Upper lobe of left lung (tissue), 4 donors: ENCODE measurements around the gene ARHGAP31.

ENCODE experiments used
- CTCF ChIP-seq, 6 experiments: fragments of 450-650 bp in 4 of 6; fragments of 200-600 bp in 2 of 6; sonication (generic) in 2 of 6; IDR thresholded peaks; one replicate each; pipeline ENCODE4 v1.5.1; 2016 to 2019; ENCODE audit warnings: antibody characterized with exemption in 6 of 6
- POLR2A ChIP-seq, 4 donors: fragments of 450-650 bp; IDR thresholded peaks; one replicate each; pipeline ENCODE4 v1.5.1; 2016 to 2017; ENCODE audit warnings: antibody characterized with exemption in 4 of 4, mild to moderate bottlenecking in 2 of 4
- POLR2AphosphoS5 ChIP-seq, 2 donors: sonication (generic); formaldehyde crosslinking; IDR thresholded peaks; one replicate each; pipeline ENCODE4 v1.5.1; 2017; ENCODE audit warnings: antibody characterized with exemption in 2 of 2

GRCh38 chr3:119302697-119303551 is 8.7 kb downstream of the ARHGAP31 start:
- no peak for TF ChIP-seq CTCF (IDR thresholded peaks at IDR 0.05)
- TF ChIP-seq POLR2A (IDR thresholded peaks at IDR 0.05) = no peak
- TF ChIP-seq POLR2AphosphoS5 (IDR thresholded peaks at IDR 0.05) = no peak
